HepG2 (cell line): Measurements from ENCODE around the gene COG1. TPM values are rescaled to one million over a fixed set of nuclear protein-coding genes. Genes with fewer than 3 reads are reported as not detected.

Source experiments
- ARID3A ChIP-seq: IDR thresholded peaks from 2 replicates; pipeline ENCODE4 v1.6.1; 2012; ENCODE audit warnings: low read depth, low read length, improper control_type of control experiment
- BCLAF1 ChIP-seq: fragments of 450-650 bp; IDR thresholded peaks from 2 replicates; pipeline ENCODE4 v1.6.1; 2017; ENCODE audit warnings: mild to moderate bottlenecking
- EED ChIP-seq: sonication (generic); formaldehyde crosslinking; IDR thresholded peaks from 2 replicates; pipeline ENCODE4 v1.5.0; 2020; ENCODE audit warnings: mild to moderate bottlenecking, missing genetic modification reagents
- FOXK1 ChIP-seq: sonication (generic); formaldehyde crosslinking; IDR thresholded peaks from 2 replicates; pipeline ENCODE4 v1.4.0; 2020; ENCODE audit warnings: low read depth, missing genetic modification reagents, borderline replicate concordance
- JUNB ChIP-seq: sonication (generic); formaldehyde crosslinking; IDR thresholded peaks from 2 replicates; pipeline ENCODE4 v1.8.0; 2022; ENCODE audit warnings: missing genetic modification reagents, mild to moderate bottlenecking, borderline replicate concordance
- KLF15 ChIP-seq: sonication (generic); formaldehyde crosslinking; IDR thresholded peaks from 2 replicates; pipeline ENCODE4 v1.8.1; 2023; ENCODE audit warnings: borderline replicate concordance, mild to moderate bottlenecking, inconsistent platforms, missing genetic modification reagents, mixed read lengths
- MATR3 ChIP-seq: sonication (generic); formaldehyde crosslinking; IDR thresholded peaks from 2 replicates; pipeline ENCODE4 v1.4.0; 2020; ENCODE audit warnings: missing genetic modification reagents
- MIER2 ChIP-seq: IDR thresholded peaks from 2 replicates; pipeline ENCODE4 v1.6.1; 2016; ENCODE audit warnings: missing biosample characterization, missing genetic modification reagents
- NFKB2 ChIP-seq: sonication (generic); formaldehyde crosslinking; IDR thresholded peaks from 2 replicates; pipeline ENCODE4 v1.4.0; 2020; ENCODE audit warnings: missing genetic modification reagents, borderline replicate concordance
- PLSCR1 ChIP-seq: sonication (generic); formaldehyde crosslinking; IDR thresholded peaks from 2 replicates; pipeline ENCODE4 v1.5.0; 2020; ENCODE audit warnings: missing genetic modification reagents, mild to moderate bottlenecking, borderline replicate concordance
- SP2 ChIP-seq: sonication (generic); formaldehyde crosslinking; IDR thresholded peaks from 2 replicates; pipeline ENCODE4 v1.5.1; 2020; ENCODE audit warnings: mild to moderate bottlenecking, missing genetic modification reagents
- THAP9 ChIP-seq: sonication (generic); formaldehyde crosslinking; IDR thresholded peaks from 2 replicates; pipeline ENCODE4; 2020; ENCODE audit warnings: missing genetic modification reagents, mild to moderate bottlenecking, borderline replicate concordance
- ZFP37 ChIP-seq: sonication (generic); formaldehyde crosslinking; IDR thresholded peaks from 2 replicates; pipeline ENCODE4 v1.4.0; 2020; ENCODE audit warnings: missing genetic modification reagents, borderline replicate concordance
- ZNF263 ChIP-seq: sonication (generic); formaldehyde crosslinking; IDR thresholded peaks from 2 replicates; pipeline ENCODE4 v1.4.0; 2020; ENCODE audit warnings: missing genetic modification reagents
- ZNF326 ChIP-seq: sonication (generic); formaldehyde crosslinking; IDR thresholded peaks from 2 replicates; pipeline ENCODE4 v1.4.0; 2020; ENCODE audit warnings: missing genetic modification reagents, borderline replicate concordance
- ZNF501 ChIP-seq: sonication (generic); formaldehyde crosslinking; IDR thresholded peaks from 2 replicates; pipeline ENCODE4 v1.5.1; 2020; ENCODE audit warnings: mild to moderate bottlenecking, moderate library complexity, missing genetic modification reagents
- ZNF850 ChIP-seq: sonication (generic); formaldehyde crosslinking; conservative IDR thresholded peaks from 2 replicates; pipeline ENCODE4 v1.9.0; 2021; ENCODE audit warnings: mild to moderate bottlenecking, missing genetic modification reagents
- ZNF891 ChIP-seq: sonication (generic); formaldehyde crosslinking; IDR thresholded peaks from 2 replicates; pipeline ENCODE4 v1.5.0; 2020; ENCODE audit warnings: mild to moderate bottlenecking, missing genetic modification reagents
- polyA plus RNA-seq, 8 experiments: library from polyadenylated mRNA; depleted of rRNA in 3 of 8; stranded (reverse) in 7 of 8; unstranded in 1 of 8; fragments of >200 nt; fragmentation: Illumina TruSeq in 4 of 8; extraction: Trizol in 4 of 8; gene quantifications; 2 replicates each; pipeline versions ENCODE4 v1.2.1 to v1.2.3, GENCODE V29; 2011 to 2016; ENCODE audit warnings: low read depth in 4 of 8, missing spikeins in 1 of 8, mixed read lengths in 1 of 8; ENCODE audit not compliant: insufficient read depth in 1 of 8
- total RNA-seq, 5 experiments: library from RNA; depleted of rRNA; stranded (reverse); fragments of >200 nt; fragmentation: Illumina TruSeq; extraction: Trizol; gene quantifications; 2 replicates each; pipeline ENCODE4 v1.2.3, GENCODE V29; 2016; ENCODE audit warnings: low read depth in 1 of 5
- TF ChIP-seq, protein P1 (sequence below): sonication (generic); formaldehyde crosslinking; IDR thresholded peaks from 2 replicates; pipeline ENCODE4 v1.9.0; 2022; ENCODE audit warnings: low read depth, missing genetic modification reagents

The COG1 gene
- total and polyA plus RNA-seq, 2 of the 13 experiments (the other 11 are each of a cell fraction or from before 2014, with no cell fraction given), result 36.6 to 39.7 TPM

GRCh38 chr17:73189417-73190099 is 3.3 kb upstream of the COG1 start (continued):
- TF ChIP-seq BCLAF1, result no peak
- no peak for TF ChIP-seq KLF15 (CRISPR knock-in tag)
- peak; percentile 40; the same call in 1 of the 2 replicates for TF ChIP-seq ZNF263 (CRISPR knock-in tag)
- TF ChIP-seq FOXK1 (CRISPR knock-in tag), result no peak
- no peak for TF ChIP-seq PLSCR1 (CRISPR knock-in tag)
- no peak for TF ChIP-seq ZFP37 (CRISPR knock-in tag)
- TF ChIP-seq, protein P1, sequence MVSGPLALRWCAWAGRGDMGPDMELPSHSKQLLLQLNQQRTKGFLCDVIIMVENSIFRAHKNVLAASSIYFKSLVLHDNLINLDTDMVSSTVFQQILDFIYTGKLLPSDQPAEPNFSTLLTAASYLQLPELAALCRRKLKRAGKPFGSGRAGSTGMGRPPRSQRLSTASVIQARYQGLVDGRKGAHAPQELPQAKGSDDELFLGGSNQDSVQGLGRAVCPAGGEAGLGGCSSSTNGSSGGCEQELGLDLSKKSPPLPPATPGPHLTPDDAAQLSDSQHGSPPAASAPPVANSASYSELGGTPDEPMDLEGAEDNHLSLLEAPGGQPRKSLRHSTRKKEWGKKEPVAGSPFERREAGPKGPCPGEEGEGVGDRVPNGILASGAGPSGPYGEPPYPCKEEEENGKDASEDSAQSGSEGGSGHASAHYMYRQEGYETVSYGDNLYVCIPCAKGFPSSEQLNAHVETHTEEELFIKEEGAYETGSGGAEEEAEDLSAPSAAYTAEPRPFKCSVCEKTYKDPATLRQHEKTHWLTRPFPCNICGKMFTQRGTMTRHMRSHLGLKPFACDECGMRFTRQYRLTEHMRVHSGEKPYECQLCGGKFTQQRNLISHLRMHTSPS (CRISPR knock-in tag), result no peak
- no peak for TF ChIP-seq ZNF850 (CRISPR knock-in tag)
- TF ChIP-seq ZNF891 (CRISPR knock-in tag), result no peak
- TF ChIP-seq ZNF501, result 0 out of 2 replicates have a peak, but pooled peaks have one; percentile 37
- no peak for TF ChIP-seq ARID3A
- no peak for TF ChIP-seq THAP9 (CRISPR knock-in tag)
- TF ChIP-seq SP2 (CRISPR knock-in tag), result no peak
- no peak for TF ChIP-seq JUNB (CRISPR knock-in tag)
- peak; percentile 60; the same call in 1 of the 2 replicates for TF ChIP-seq EED (CRISPR knock-in tag)
- TF ChIP-seq MATR3 (CRISPR knock-in tag), result no peak
- no peak for TF ChIP-seq MIER2
- no peak for TF ChIP-seq ZNF326
- no peak for TF ChIP-seq NFKB2
